Articular chondrocyte of knee joint (primary cell): ENCODE measurements around the gene TENT5A. TPM values are rescaled to one million over a fixed set of nuclear protein-coding genes. Genes with fewer than 3 reads are reported as not detected.

Experiments
- small RNA-seq: library from RNA; depleted of rRNA; stranded (forward); fragments of <200 nt; gene quantifications from one replicate; pipeline ENCODE3, GENCODE V24; 2012
- total RNA-seq: library from RNA; depleted of rRNA; stranded (reverse); fragments of >200 nt; gene quantifications from 2 replicates; pipeline ENCODE4 v1.2.3, GENCODE V29; 2012

The TENT5A gene
- 96.5 and 118 TPM in 2 replicates for total RNA-seq

DNA sequence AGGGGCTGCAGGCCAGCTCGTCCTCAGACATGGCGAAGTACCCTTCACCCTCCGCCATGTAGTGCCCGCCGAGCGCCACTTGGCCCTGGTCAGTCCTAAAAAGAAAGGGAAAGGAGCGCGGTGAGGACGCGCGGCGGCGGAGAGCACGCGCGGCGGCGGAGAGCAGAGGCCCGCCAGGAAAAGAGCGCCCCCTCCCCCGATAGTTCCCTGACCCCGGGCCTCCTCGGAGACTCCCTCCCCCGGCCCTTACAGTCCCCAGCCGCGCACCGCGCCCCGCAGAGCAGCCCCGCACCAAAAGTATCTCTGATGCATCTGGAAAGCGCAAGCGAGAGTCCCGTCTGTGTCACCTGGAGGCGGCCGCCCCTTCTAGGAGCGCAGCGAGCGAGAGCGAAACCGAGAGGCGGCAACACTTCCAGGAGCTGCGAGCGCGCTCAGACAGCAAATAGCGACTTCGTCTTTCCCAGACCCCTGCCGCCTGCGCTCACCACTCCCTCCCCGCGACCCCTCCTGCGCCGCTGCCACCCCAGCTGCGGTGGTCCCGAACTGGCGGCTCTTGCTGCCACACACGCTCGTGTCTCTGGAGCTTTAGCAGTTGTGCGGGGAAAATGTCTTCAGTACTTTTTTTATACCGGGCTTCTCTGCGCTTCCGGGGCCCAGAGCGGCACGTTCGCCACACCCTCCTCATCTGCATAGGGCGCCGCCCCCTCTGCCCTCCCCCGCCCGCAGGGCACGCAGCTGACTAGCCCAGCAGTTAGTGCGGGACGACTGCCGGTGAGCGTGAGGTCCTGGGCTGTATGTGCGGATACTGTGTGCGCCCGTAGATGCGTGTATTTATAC is at the start of gene TENT5A:
TSS of gene TENT5A (minus strand) at position 598 of the 837 bp plus-strand sequence. CDS start at position 58, 540 bp downstream.

Small RNA genes within 50 kb of the gene (small RNA-seq; reads per million reads assigned to genes)
- gene AL078599.1: not detected
- gene RF00156: not detected
